DMS 273 treated with DMSO at 0.1 percent for 48 hours (cell line): ENCODE measurements around the gene FAM83B.

Source experiments
- DNase-seq: peaks from one replicate; lab custom pipeline; 2025; lab: John Stamatoyannopoulos, UW

The FAM83B gene

GRCh38 chr6:54980511-54981275 is 134.1 kb downstream of the FAM83B start:
- no peak for DNase-seq

DNA sequence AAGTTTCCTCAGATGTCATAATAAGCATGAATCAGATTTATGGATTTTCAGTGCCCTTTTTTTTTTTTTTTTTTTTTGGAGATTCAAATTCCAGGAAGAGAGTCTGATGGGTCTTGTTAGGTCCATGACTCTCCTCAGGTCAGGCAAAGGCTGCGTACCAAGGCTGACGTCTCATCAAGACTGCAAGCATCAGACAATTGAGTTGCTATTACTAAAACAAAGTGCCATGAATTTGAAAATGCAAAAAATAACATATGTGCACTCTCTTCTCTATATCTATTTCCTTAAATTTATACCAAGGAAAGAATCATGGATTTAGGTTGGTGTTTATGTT is 134.7 kb downstream of the FAM83B start:
- no peak for DNase-seq

DNA sequence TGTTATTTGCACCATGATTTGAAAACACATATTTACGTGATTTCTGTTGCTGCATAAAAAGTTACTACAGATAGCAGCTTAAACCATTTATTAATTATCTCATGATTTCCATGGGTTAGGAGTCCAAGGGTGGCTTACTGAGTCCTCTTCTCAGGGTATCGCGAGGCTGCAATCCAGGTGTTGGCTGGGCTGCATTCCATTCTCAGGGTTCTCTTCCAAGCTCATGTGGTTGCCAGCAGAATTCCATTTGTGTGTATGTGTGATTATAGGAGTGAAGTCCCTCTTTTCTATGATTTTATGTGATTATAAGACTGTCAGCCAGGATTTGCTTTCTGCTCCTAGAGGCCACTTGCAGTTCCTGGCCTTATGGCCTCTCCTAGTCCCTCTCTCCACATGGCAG is 135.1 kb downstream of the FAM83B start:
- no peak for DNase-seq

- DNase-seq: no peak
Measured at GRCh38 chr6:54987633-54988290, 141.2 kb downstream of the FAM83B start.

GRCh38 chr6:54988576-54988975 is 142.0 kb downstream of the FAM83B start:
- no peak for DNase-seq

DNA sequence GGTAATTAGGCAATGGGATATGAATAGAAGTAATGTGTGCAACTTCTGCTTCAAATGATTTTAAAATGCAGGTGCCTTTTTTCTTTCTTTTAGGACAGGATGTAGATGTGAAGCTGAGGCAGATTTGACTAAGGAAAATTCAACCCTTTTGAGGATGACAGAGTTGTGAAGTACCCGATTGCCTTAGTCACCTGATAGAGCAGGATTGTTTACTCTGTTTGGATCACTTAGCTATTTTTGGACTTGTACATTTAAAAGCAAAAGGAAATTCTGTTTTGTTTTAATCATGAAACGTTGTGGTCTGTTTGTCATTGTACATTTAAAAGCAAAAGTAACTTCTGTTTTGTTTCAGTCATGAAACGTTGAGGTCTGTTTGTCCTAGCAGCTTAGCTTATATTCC is 143.4 kb downstream of the FAM83B start:
- DNase-seq: no peak
